AG09309 (cell line): Measurements from ENCODE around the gene ZSCAN26.

ENCODE experiments used
- DNase-seq: peaks from one replicate; pipeline ENCODE4 v3.0.0-alpha.2; 2010; ENCODE audit warnings: low read depth
- H3K4me3 ChIP-seq: 2 replicates; pipeline ENCODE4 v1.5.1; 2011; ENCODE audit warnings: mild to moderate bottlenecking, low read depth, low read length, moderate library complexity; ENCODE audit not compliant: control insufficient read depth
- TF ChIP-seq, protein P1 (sequence below): IDR thresholded peaks from 2 replicates; pipeline ENCODE4 v1.5.1; 2011; ENCODE audit warnings: mild to moderate bottlenecking, low read depth, low read length, inconsistent platforms; ENCODE audit not compliant: insufficient read depth, control insufficient read depth; ENCODE audit errors: missing control alignments

The ZSCAN26 gene

DNA sequence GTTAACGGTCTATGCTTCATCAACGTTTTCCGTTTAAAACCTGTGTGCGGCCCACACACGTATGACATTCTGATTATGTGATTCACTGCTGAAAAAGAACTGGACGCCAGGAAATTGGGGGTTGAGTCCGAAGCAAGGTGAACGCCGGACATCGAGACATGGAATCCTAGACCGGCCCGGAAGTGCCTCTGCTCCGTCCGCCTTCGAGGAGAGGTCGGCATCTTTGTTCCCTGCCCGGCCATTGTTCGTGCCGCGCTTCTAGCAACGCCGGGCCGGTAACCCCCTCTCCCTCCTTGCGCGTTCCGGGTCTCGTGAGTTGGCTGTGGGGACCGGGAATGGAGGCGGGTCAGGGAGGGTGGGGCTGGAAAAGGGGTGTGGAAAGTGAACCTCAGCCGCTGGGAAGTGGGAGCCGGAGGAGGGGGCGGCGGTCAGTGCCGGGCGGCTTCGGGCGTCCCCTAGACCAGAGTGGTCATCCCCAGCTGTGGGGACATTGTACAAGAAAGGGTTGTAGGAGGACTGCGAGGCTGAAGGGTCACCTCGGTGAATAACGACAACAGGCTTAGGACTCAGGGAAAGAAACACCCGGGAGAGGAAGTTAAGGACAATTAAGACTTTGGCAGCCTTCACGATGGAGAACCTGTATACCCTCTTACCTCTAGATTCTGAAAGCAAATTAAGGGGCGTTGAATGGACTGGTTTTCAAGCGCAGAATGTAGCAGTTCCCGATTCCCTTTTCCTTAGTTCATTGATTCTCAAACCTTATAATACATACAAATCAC, 41.7 kb upstream of the ZSCAN26 start, which contains the start of gene ZSCAN9:
Gene ZSCAN9 (plus strand): TSS at position 220 of the 779 bp plus-strand sequence. CDS start 1,810 bp downstream, outside the sequence.
- peak; percentile 33 for DNase-seq

DNA sequence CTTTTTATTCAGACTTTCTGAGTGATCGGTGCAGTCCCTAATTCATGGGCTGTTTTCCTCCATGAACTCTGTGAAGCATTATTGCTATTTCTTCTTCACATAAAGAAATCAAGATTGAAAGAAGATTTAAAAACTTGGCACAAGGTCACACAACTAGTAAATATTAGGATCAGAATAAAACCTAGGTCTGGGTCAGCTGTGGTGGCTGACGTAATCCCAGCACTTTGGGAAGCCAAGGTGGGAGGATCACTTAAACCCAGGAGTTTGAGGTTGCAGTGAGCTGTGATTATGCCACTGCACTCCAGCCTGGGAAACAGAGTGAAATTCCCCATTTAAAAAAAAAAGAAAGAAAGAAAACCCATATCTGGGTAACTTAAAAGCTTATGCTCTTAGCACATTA, 40.5 kb upstream of the ZSCAN26 start:
- TF ChIP-seq, protein P1, sequence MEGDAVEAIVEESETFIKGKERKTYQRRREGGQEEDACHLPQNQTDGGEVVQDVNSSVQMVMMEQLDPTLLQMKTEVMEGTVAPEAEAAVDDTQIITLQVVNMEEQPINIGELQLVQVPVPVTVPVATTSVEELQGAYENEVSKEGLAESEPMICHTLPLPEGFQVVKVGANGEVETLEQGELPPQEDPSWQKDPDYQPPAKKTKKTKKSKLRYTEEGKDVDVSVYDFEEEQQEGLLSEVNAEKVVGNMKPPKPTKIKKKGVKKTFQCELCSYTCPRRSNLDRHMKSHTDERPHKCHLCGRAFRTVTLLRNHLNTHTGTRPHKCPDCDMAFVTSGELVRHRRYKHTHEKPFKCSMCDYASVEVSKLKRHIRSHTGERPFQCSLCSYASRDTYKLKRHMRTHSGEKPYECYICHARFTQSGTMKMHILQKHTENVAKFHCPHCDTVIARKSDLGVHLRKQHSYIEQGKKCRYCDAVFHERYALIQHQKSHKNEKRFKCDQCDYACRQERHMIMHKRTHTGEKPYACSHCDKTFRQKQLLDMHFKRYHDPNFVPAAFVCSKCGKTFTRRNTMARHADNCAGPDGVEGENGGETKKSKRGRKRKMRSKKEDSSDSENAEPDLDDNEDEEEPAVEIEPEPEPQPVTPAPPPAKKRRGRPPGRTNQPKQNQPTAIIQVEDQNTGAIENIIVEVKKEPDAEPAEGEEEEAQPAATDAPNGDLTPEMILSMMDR = no peak
- no peak for DNase-seq
- no peak overlapping the region for H3K4me3 ChIP-seq

More for the DNA sequence above, 41.7 kb upstream of the ZSCAN26 start, which contains the start of gene ZSCAN9:
- peak within 1 kb of the TSS; percentile 90 for H3K4me3 ChIP-seq
- TF ChIP-seq, protein P1 = no peak

DNA sequence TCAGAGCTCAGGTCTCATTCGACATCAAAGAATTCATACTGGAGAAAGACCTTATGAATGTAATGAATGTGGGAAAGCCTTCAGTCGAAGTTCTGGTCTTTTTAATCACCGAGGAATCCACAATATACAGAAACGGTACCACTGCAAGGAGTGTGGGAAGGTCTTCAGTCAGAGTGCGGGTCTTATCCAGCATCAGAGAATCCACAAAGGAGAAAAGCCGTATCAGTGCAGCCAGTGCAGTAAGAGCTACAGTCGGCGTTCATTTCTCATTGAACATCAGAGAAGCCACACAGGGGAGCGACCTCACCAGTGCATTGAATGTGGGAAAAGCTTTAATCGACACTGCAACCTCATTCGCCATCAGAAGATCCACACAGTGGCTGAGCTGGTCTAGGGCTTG, 34.2 kb upstream of the ZSCAN26 start:
- no peak overlapping the region for H3K4me3 ChIP-seq
- TF ChIP-seq, protein P1 = no peak
- DNase-seq = no peak

DNA sequence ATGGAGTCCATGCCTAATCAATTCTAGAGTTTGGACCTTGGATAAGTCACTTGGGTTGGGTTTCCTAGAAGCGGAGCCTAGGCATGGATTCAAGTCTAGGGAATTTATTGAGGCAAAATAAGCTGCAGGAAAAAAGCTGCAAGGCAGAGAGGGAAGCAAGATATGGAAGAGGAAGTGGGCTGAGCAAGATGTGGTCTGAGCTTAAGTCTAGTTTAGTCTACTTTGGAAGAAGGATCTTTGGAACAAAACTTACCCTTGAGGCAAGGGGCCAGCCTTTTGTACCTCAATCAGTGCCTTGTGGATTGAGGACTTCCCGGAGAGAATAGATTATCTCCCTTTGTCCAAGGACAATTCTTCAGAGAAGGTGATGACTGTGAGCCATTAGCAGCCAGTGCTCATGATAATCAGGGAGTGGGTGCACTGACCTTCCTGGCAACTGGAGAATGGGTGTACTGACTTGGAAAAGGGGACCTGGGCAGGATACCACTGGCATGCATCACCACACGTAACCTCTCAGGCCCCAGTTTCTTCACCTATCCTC, 31.0 kb upstream of the ZSCAN26 start:
- H3K4me3 ChIP-seq = no peak overlapping the region
- TF ChIP-seq, protein P1 = no peak
- no peak for DNase-seq

DNA sequence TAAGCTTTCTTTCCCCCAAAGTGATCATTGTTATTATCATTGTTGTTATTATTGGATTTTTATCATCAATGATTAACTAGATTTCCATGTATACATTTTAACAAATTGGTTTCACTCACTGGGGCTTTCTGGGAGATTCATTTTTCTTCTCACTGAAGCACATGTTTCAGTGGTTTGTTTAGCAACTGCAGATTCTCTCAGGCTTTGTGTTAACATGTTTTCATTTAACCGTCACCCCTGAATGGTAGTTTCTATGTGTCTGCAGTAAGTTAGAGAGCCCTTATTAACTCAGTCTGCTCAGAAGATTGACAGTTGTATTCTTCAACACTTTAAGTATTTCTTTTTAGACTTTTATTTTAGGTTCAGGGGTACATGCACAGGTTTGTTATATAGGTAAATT, 27.3 kb upstream of the ZSCAN26 start:
- no peak overlapping the region for H3K4me3 ChIP-seq
- no peak for DNase-seq
- TF ChIP-seq, protein P1 = no peak

DNA sequence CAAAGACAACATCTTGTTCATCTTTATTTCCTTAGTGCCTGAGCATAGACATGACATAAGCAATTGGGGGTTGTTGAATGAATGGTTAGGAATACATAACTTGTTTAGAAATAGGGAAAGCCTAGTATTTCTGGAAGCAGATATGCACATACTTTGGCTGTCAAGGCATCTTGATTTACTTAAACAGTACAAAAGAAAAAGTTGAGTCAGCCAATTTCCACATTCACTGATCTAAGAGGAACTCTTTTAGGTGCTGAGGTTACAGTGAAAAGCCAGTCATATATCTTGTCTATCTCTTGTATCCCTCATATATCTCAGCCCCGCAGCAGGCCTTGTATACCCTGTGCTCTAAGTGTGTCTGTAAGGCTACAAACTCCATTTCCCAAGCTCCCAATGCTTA, 26.5 kb upstream of the ZSCAN26 start:
- TF ChIP-seq, protein P1 = no peak
- DNase-seq = no peak
- H3K4me3 ChIP-seq = no peak overlapping the region
